Natural killer cell (primary cell): ENCODE data around the gene DALRD3. TPM values are rescaled to one million over a fixed set of nuclear protein-coding genes. Genes with fewer than 3 reads are reported as not detected.

Source experiments
- ATAC-seq, 3 donors: fragments of 150-1000 bp in 2 of 3; fragments of 200-7000 bp in 1 of 3; cut with Tn5 transposase; 1 replicate in 1 of 3; 2 replicates in 2 of 3; pipeline ENCODE4 v1.10.0; 2021; ENCODE audit warnings: mild to moderate bottlenecking in 2 of 3, moderate library complexity in 2 of 3
- DNase-seq, 2 donors: peaks; one replicate each; pipeline versions ENCODE4 v3.0.0 to v3.0.0-alpha.2; 2013 to 2021; ENCODE audit warnings: mixed read lengths in 1 of 2
- H3K27ac ChIP-seq: one replicate; pipeline ENCODE4 v1.5.1; 2013; ENCODE audit warnings: mild to moderate bottlenecking, low read length
- H3K27me3 ChIP-seq: one replicate; pipeline ENCODE4 v1.6.1; 2013; ENCODE audit warnings: low read length; ENCODE audit not compliant: control insufficient read depth, insufficient read depth
- H3K36me3 ChIP-seq: one replicate; pipeline ENCODE4 v1.6.1; 2013; ENCODE audit warnings: low read length; ENCODE audit not compliant: control insufficient read depth, insufficient read depth
- H3K4me1 ChIP-seq: one replicate; pipeline ENCODE4 v1.6.1; 2013; ENCODE audit warnings: low read length; ENCODE audit not compliant: control insufficient read depth, insufficient read depth
- H3K4me3 ChIP-seq: one replicate; pipeline ENCODE4 v1.5.1; 2013; ENCODE audit warnings: low read length
- H3K9me3 ChIP-seq: one replicate; pipeline ENCODE4 v1.6.1; 2013; ENCODE audit warnings: low read length; ENCODE audit not compliant: control insufficient read depth, insufficient read depth
- H3K27ac Mint-ChIP-seq, 2 donors: one replicate each; pipeline ENCODE4 v1.8.0; 2022; ENCODE audit warnings: mild to moderate bottlenecking in 2 of 2, mixed read lengths in 2 of 2, moderate library complexity in 1 of 2
- H3K27me3 Mint-ChIP-seq, 2 donors: one replicate each; pipeline ENCODE4 v1.8.0; 2022; ENCODE audit warnings: low read depth in 2 of 2, mixed read lengths in 2 of 2
- H3K36me3 Mint-ChIP-seq: one replicate; pipeline ENCODE4 v1.8.0; 2022; ENCODE audit warnings: mixed read lengths
- H3K4me1 Mint-ChIP-seq, 2 donors: one replicate each; pipeline ENCODE4 v1.8.0; 2022; ENCODE audit warnings: mixed read lengths in 2 of 2
- H3K4me3 Mint-ChIP-seq: one replicate; pipeline ENCODE4 v1.8.0; 2022; ENCODE audit warnings: mild to moderate bottlenecking, moderate library complexity, mixed read lengths
- H3K9me3 Mint-ChIP-seq, 2 donors: one replicate each; pipeline ENCODE4 v1.8.0; 2022; ENCODE audit warnings: mixed read lengths in 2 of 2
- CTCF ChIP-seq: fragments of 200-600 bp; IDR thresholded peaks from one replicate; pipeline ENCODE4 v1.8.0; 2022; ENCODE audit warnings: antibody characterized with exemption
- WGBS: methylation state at CpG from one replicate; pipeline ENCODE4 v1.1.7; 2013; ENCODE audit warnings: missing lambda C conversion rate; ENCODE audit not compliant: insufficient coverage; 5-methylcytosine and 5-hydroxymethylcytosine counted together
- intact Hi-C: fragments of 100-400 bp; cut with micrococcal nuclease; formaldehyde crosslinking; loops from one replicate; pipeline ENCODE4 v1.14.2; 2022
- total RNA-seq, 4 donors: library from RNA; stranded (reverse); fragments of 120-200 nt in 1 of 4; gene quantifications; one replicate each; pipeline versions ENCODE4 v1.2.3 to v1.2.4, GENCODE V29; 2013 to 2022

DALRD3 gene
- total RNA-seq, 3 donors from 2014 or later (not counting 1 experiment from before 2014, with no cell fraction given), result 16.8 to 20.1 (median 18.0) TPM

- peaks cover 25% of the 10 kb centered on the region for H3K4me1 ChIP-seq
- DNase-seq (peak in 1 of 2 donors; percentile 8), ATAC-seq (no peak)
- no peaks in the 10 kb centered on the region for H3K27me3 ChIP-seq
- Mint-ChIP-seq H3K27me3 (no peaks in the 10 kb centered on the region), H3K4me1 (peaks cover 34 to 47% of the 10 kb centered on the region in 2 donors), H3K36me3 (peaks cover 4% of the 10 kb centered on the region), H3K9me3 (no peaks in the 10 kb centered on the region), H3K4me3 (no peak overlapping the region), H3K27ac (peak overlapping the region in 1 of 2 donors; percentile 99)
- WGBS, result 88% methylated on average over 3 of the region's 3 CpGs
- peaks cover 41% of the 10 kb centered on the region for H3K36me3 ChIP-seq
- H3K9me3 ChIP-seq, result no peaks in the 10 kb centered on the region
- intact Hi-C loops, result no loop called here
- no peak for TF ChIP-seq CTCF
- H3K27ac ChIP-seq, result no peak overlapping the region
- H3K4me3 ChIP-seq, result no peak overlapping the region
Observed at GRCh38 chr3:49026536-49026935, 8.2 kb upstream of the DALRD3 start.

GRCh38 chr3:49025793-49026520, 7.6 kb upstream of the DALRD3 start:
- peaks cover 25% of the 10 kb centered on the region for H3K4me1 ChIP-seq
- Mint-ChIP-seq H3K27me3 (no peaks in the 10 kb centered on the region), H3K27ac (peak overlapping the region; percentile 71 to 95), H3K9me3 (no peaks in the 10 kb centered on the region), H3K36me3 (no peaks in the 10 kb centered on the region), H3K4me3 (no peak overlapping the region), H3K4me1 (peaks cover 38 to 52% of the 10 kb centered on the region in 2 donors)
- ATAC-seq (no peak), DNase-seq (no peak)
- no peaks in the 10 kb centered on the region for H3K9me3 ChIP-seq
- intact Hi-C loops, result no loop called here
- 95% methylated on average over 8 of the region's 8 CpGs for WGBS
- no peak overlapping the region for H3K4me3 ChIP-seq
- H3K27ac ChIP-seq, result no peak overlapping the region
- no peak for TF ChIP-seq CTCF
- H3K27me3 ChIP-seq, result no peaks in the 10 kb centered on the region
- peaks cover 37% of the 10 kb centered on the region for H3K36me3 ChIP-seq

GRCh38 chr3:49025005-49025792, 6.8 kb upstream of the DALRD3 start:
- Mint-ChIP-seq H3K27me3 (no peaks in the 10 kb centered on the region), H3K9me3 (no peaks in the 10 kb centered on the region), H3K4me3 (no peak overlapping the region), H3K27ac (peak overlapping the region; percentile 71 to 95), H3K4me1 (peaks cover 38 to 57% of the 10 kb centered on the region in 2 donors), H3K36me3 (no peaks in the 10 kb centered on the region)
- ATAC-seq, result no peak
- intact Hi-C loops, result no loop called here
- DNase-seq, result no peak
- Histone ChIP-seq H3K36me3 (peaks cover 30% of the 10 kb centered on the region), H3K4me1 (peaks cover 32% of the 10 kb centered on the region), H3K4me3 (no peak overlapping the region), H3K27ac (no peak overlapping the region), H3K27me3 (no peaks in the 10 kb centered on the region), H3K9me3 (no peaks in the 10 kb centered on the region)
- TF ChIP-seq CTCF, result no peak
- 80% methylated on average over 13 of the region's 13 CpGs for WGBS
